H9 (cell line): ENCODE results near the gene ALG8. TPM values are rescaled to one million over a fixed set of nuclear protein-coding genes. Genes with fewer than 3 reads are reported as not detected.

Source experiments
- DNase-seq: peaks from one replicate; pipeline ENCODE4 v3.0.0-alpha.2; 2017
- H2AFZ ChIP-seq: one replicate; pipeline ENCODE4 v1.6.1; 2013; ENCODE audit warnings: mild to moderate bottlenecking, low read length, control low read depth, moderate library complexity
- H2AK5ac ChIP-seq: 2 replicates; pipeline ENCODE4 v1.6.1; 2013; ENCODE audit warnings: low read length, control low read depth, mixed read lengths; ENCODE audit not compliant: insufficient read length
- H2BK120ac ChIP-seq: one replicate; pipeline ENCODE4 v1.6.1; 2013; ENCODE audit warnings: low read depth, mild to moderate bottlenecking, low read length, control low read depth, inconsistent platforms; ENCODE audit not compliant: poor library complexity, severe bottlenecking
- H2BK12ac ChIP-seq: 2 replicates; pipeline ENCODE4 v1.6.1; 2013; ENCODE audit warnings: low read length, control low read depth, mixed read lengths, low read depth; ENCODE audit not compliant: insufficient read length
- H2BK15ac ChIP-seq: 2 replicates; pipeline ENCODE4 v1.6.1; 2013; ENCODE audit warnings: low read depth, low read length, control low read depth
- H2BK20ac ChIP-seq: one replicate; pipeline ENCODE4 v1.6.1; 2013; ENCODE audit warnings: low read depth, mild to moderate bottlenecking, low read length, control low read depth, inconsistent platforms; ENCODE audit not compliant: poor library complexity, severe bottlenecking
- H2BK5ac ChIP-seq: 2 replicates; pipeline ENCODE4 v1.6.1; 2013; ENCODE audit warnings: low read length, control low read depth, mixed read lengths; ENCODE audit not compliant: insufficient read length
- H3K14ac ChIP-seq: 2 replicates; pipeline ENCODE4 v1.6.1; 2013; ENCODE audit warnings: low read length, control low read depth; ENCODE audit not compliant: insufficient read depth
- H3K18ac ChIP-seq: 2 replicates; pipeline ENCODE4 v1.6.1; 2013; ENCODE audit warnings: low read depth, mild to moderate bottlenecking, mixed read lengths, low read length, control low read depth; ENCODE audit not compliant: insufficient read length
- H3K23ac ChIP-seq: 2 replicates; pipeline ENCODE4 v1.6.1; 2013; ENCODE audit warnings: low read length, control low read depth, mixed read lengths, low read depth; ENCODE audit not compliant: insufficient read length
- H3K23me2 ChIP-seq: 2 replicates; pipeline ENCODE4 v1.6.1; 2013; ENCODE audit warnings: low read depth, mild to moderate bottlenecking, mixed read lengths, low read length, control low read depth; ENCODE audit not compliant: insufficient read length, poor library complexity, severe bottlenecking
- H3K27ac ChIP-seq: 2 replicates; pipeline ENCODE4 v1.5.1; 2013; ENCODE audit warnings: low read length, control low read depth, mixed read lengths, low read depth; ENCODE audit not compliant: insufficient read length
- H3K27me3 ChIP-seq: 2 replicates; pipeline ENCODE4 v1.6.1; 2013; ENCODE audit warnings: low read length, control low read depth, inconsistent platforms; ENCODE audit not compliant: insufficient read depth
- H3K4ac ChIP-seq: 2 replicates; pipeline ENCODE4 v1.6.1; 2013; ENCODE audit warnings: low read depth, mild to moderate bottlenecking, control low read depth, inconsistent platforms, low read length, moderate library complexity
- H3K4me1 ChIP-seq: 2 replicates; pipeline ENCODE4 v1.6.1; 2013; ENCODE audit warnings: low read length, control low read depth, inconsistent platforms; ENCODE audit not compliant: insufficient read depth
- H3K4me2 ChIP-seq: 2 replicates; pipeline ENCODE4 v1.6.1; 2013; ENCODE audit warnings: low read length, control low read depth, mixed read lengths; ENCODE audit not compliant: insufficient read length, insufficient read depth
- H3K56ac ChIP-seq: 2 replicates; pipeline ENCODE4 v1.6.1; 2013; ENCODE audit warnings: low read depth, mild to moderate bottlenecking, mixed read lengths, low read length, control low read depth; ENCODE audit not compliant: insufficient read length
- H3K79me1 ChIP-seq: 2 replicates; pipeline ENCODE4 v1.6.1; 2013; ENCODE audit warnings: low read depth, mild to moderate bottlenecking, moderate library complexity, low read length, control low read depth, inconsistent platforms; ENCODE audit not compliant: insufficient read depth, poor library complexity, severe bottlenecking
- H3K79me2 ChIP-seq: 2 replicates; pipeline ENCODE4 v1.6.1; 2013; ENCODE audit warnings: low read length, control low read depth, inconsistent platforms; ENCODE audit not compliant: insufficient read depth
- H3K9ac ChIP-seq: 2 replicates; pipeline ENCODE4 v1.6.1; 2013; ENCODE audit warnings: low read length, control low read depth, mixed read lengths; ENCODE audit not compliant: insufficient read length; ENCODE audit errors: extremely low read depth
- H3K9me3 ChIP-seq: one replicate; pipeline ENCODE4 v1.6.1; 2013; ENCODE audit warnings: low read depth, low read length, inconsistent platforms; ENCODE audit not compliant: control insufficient read depth
- H3T11ph ChIP-seq: one replicate; pipeline ENCODE4 v1.6.1; 2013; ENCODE audit warnings: mild to moderate bottlenecking, low read length, control low read depth, inconsistent platforms
- H4K20me1 ChIP-seq: one replicate; pipeline ENCODE4 v1.6.1; 2013; ENCODE audit not compliant: control insufficient read depth, insufficient read length, insufficient read depth
- H4K5ac ChIP-seq: 2 replicates; pipeline ENCODE4 v1.6.1; 2013; ENCODE audit warnings: low read depth, mild to moderate bottlenecking, mixed read lengths, low read length, control low read depth; ENCODE audit not compliant: insufficient read length
- H4K8ac ChIP-seq: replicated peaks from 2 replicates; pipeline ENCODE4 v1.6.1; 2013; ENCODE audit warnings: low read length, control low read depth, mixed read lengths, low read depth; ENCODE audit not compliant: insufficient read length
- H4K91ac ChIP-seq: 2 replicates; pipeline ENCODE4 v1.6.1; 2013; ENCODE audit warnings: low read depth, mild to moderate bottlenecking, moderate library complexity, mixed read lengths, low read length, control low read depth; ENCODE audit not compliant: insufficient read length
- H3K27ac Mint-ChIP-seq, 3 experiments: 2 replicates in 2 of 3; 3 replicates in 1 of 3; pipeline ENCODE4 v1.8.0; 2020 to 2021; ENCODE audit warnings: mixed read lengths in 3 of 3, mild to moderate bottlenecking in 1 of 3, moderate library complexity in 1 of 3
- H3K27me3 Mint-ChIP-seq: 2 replicates; pipeline ENCODE4 v1.8.0; 2021; ENCODE audit warnings: low read depth, mild to moderate bottlenecking, moderate library complexity, mixed read lengths
- H3K36me3 Mint-ChIP-seq, 3 experiments: 2 replicates in 2 of 3; 3 replicates in 1 of 3; pipeline ENCODE4 v1.8.0; 2020 to 2021; ENCODE audit warnings: low read depth in 3 of 3, mixed read lengths in 3 of 3; ENCODE audit not compliant: insufficient read depth in 1 of 3
- H3K4me1 Mint-ChIP-seq, 2 experiments: 2 replicates each; pipeline ENCODE4 v1.8.0; 2020; ENCODE audit warnings: mixed read lengths in 2 of 2
- H3K4me3 Mint-ChIP-seq, 2 experiments: 2 replicates in 1 of 2; 3 replicates in 1 of 2; pipeline ENCODE4 v1.8.0; 2020 to 2021; ENCODE audit warnings: mild to moderate bottlenecking in 2 of 2, mixed read lengths in 2 of 2, moderate library complexity in 1 of 2
- H3K9me3 Mint-ChIP-seq, 2 experiments: 2 replicates in 1 of 2; 3 replicates in 1 of 2; pipeline ENCODE4 v1.8.0; 2020; ENCODE audit warnings: mild to moderate bottlenecking in 2 of 2, mixed read lengths in 2 of 2, moderate library complexity in 1 of 2
- CTCF ChIP-seq: fragments of 200-600 bp; sonication (generic); conservative IDR thresholded peaks from 3 replicates; pipeline ENCODE4 v1.8.0; 2021; ENCODE audit warnings: antibody characterized with exemption, mild to moderate bottlenecking
- WGBS: extraction: QIAGEN DNeasy Blood & Tissue Kit; methylation state at CpG from one replicate; pipeline ENCODE4 v1.1.7; 2013; ENCODE audit warnings: missing lambda C conversion rate, low lambda C conversion rate, mixed read lengths; ENCODE audit not compliant: insufficient read length; ENCODE audit errors: extremely low coverage; 5-methylcytosine and 5-hydroxymethylcytosine counted together
- total RNA-seq: library from RNA; stranded (reverse); gene quantifications from 2 replicates; pipeline ENCODE4 v1.2.1, GENCODE V29; 2021

ALG8 gene
- total RNA-seq, 1 experiment from 2014 or later, result 77.5 TPM

GRCh38 chr11:78071717-78072116 lies 67.7 kb downstream of the ALG8 start:
- Histone ChIP-seq H4K20me1 (no peaks in the 10 kb centered on the region), H3K9ac (no peak overlapping the region), H4K5ac (no peak overlapping the region), H3K79me1 (no peaks in the 10 kb centered on the region), H2BK5ac (no peak overlapping the region), H3K56ac (no peak overlapping the region), H4K8ac (no peak overlapping the region), H2BK15ac (no peak overlapping the region), H3K79me2 (peaks cover 8% of the 10 kb centered on the region; the same call in 1 of the 2 replicates), H3K23me2 (no peaks in the 10 kb centered on the region), H3K4ac (no peak overlapping the region), H3K4me1 (no peaks in the 10 kb centered on the region), H2AFZ (no peak overlapping the region), H3T11ph (no peak overlapping the region), H2BK20ac (no peak overlapping the region), H3K4me2 (no peak overlapping the region), H3K23ac (no peak overlapping the region), H3K27me3 (no peaks in the 10 kb centered on the region), H4K91ac (no peak overlapping the region), H3K18ac (no peak overlapping the region), H3K14ac (no peak overlapping the region), H3K27ac (no peak overlapping the region), H2AK5ac (no peak overlapping the region), H2BK12ac (no peak overlapping the region), H2BK120ac (no peak overlapping the region), H3K9me3 (no peaks in the 10 kb centered on the region)
- no peak for TF ChIP-seq CTCF
- no CpG with 5 or more reads among the region's 3 CpGs for WGBS
- Mint-ChIP-seq H3K27me3 (no peaks in the 10 kb centered on the region), H3K4me1 (peaks cover 0 to 3% of the 10 kb centered on the region in 2 experiments; a peak in 2 of 4 replicates), H3K36me3 (peaks cover 21 to 50% (median 49%) of the 10 kb centered on the region in 3 experiments; a peak in 6 of 7 replicates), H3K4me3 (no peak overlapping the region), H3K9me3 (no peaks in the 10 kb centered on the region), H3K27ac (no peak overlapping the region)
- no peak for DNase-seq
